Gastrocnemius medialis (tissue), 4 donors: ENCODE measurements around the gene EP400.

Experiments used
- CTCF ChIP-seq, 5 experiments: fragments of 450-650 bp in 3 of 5; fragments of 200-600 bp in 2 of 5; sonication (generic) in 2 of 5; IDR thresholded peaks in 4 of 5; conservative IDR thresholded peaks in 1 of 5; 1 replicate in 4 of 5; 2 replicates in 1 of 5; pipeline ENCODE4 v1.5.1; 2016 to 2019; ENCODE audit warnings: antibody characterized with exemption in 5 of 5, mild to moderate bottlenecking in 3 of 5, moderate library complexity in 3 of 5
- POLR2A ChIP-seq, 2 donors: fragments of 450-650 bp; IDR thresholded peaks; one replicate each; pipeline ENCODE4 v1.6.1; 2017; ENCODE audit warnings: antibody characterized with exemption in 2 of 2, mild to moderate bottlenecking in 2 of 2, moderate library complexity in 2 of 2

- no peak for TF ChIP-seq CTCF (IDR thresholded peaks at IDR 0.05 in 4 of 5, conservative IDR thresholded peaks at IDR 0.05 in 1 of 5)
- no peak for TF ChIP-seq POLR2A (IDR thresholded peaks at IDR 0.05)
Measured at GRCh38 chr12:132100306-132101065, 150.7 kb downstream of the EP400 start.
